ENCODE results near the gene TESMIN.

The TESMIN gene

DNA sequence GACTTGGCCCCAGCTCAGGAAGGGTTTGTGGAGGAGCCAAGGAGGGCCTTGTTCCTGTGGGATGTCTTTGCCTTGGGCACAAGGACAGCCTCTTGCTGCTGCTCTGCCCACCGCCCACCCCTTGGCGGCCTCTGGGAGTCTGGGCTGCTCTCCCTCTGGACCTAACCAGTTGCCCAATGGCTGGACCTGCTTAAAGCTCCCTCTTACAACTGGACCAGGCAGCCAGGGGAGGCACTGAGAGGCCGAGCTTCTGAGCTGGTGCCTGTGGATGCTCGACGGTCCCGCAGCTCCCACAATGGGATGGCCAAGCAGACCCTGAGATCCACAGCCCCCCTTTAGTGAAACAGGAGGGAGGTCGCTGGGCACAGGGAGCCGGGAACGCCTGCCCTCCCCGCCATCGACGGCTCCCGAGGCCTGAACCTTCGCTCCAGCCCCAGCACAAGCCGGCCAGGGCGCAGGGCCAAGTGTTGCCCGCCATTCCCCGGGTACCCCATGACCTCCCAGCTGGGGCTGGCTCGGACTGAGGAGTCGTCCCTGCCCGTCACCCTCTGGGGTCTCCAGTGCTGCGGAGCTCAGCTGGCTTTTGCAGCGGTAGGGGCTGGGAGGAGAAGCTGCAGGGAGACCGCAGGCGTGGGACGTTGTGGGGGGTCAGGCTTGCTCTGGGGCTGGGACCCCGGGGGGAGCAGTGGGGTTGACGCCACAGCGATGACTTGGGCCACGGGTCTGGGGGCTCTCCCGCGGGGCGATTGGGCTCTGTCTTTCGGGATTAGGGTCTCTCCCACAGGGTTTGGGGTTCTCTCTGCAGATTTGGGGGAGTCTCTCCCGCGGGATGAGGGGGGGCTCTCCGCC is 67.6 kb downstream of the TESMIN start:
- DNase-seq, result no peak

DNA sequence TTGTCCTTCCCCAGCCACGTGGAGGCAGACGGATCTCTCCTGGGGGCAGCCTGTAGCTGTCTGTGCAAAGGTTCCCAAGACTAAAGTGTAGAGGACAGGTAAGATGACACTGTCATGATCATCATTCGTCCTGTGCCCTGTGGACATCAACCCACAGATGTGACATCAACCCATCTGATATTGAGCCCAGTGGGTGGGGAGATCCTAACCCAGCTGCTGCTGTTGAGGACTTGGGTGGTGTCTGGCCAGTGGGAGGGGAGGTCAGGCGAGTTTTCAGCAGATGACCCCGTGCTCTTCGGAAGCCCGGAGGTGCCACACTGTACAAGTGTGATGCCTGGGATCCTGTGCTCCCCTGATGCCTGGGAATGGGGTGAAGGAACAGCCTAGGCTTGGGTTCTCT is 68.2 kb downstream of the TESMIN start:
- no peak for DNase-seq

DNA sequence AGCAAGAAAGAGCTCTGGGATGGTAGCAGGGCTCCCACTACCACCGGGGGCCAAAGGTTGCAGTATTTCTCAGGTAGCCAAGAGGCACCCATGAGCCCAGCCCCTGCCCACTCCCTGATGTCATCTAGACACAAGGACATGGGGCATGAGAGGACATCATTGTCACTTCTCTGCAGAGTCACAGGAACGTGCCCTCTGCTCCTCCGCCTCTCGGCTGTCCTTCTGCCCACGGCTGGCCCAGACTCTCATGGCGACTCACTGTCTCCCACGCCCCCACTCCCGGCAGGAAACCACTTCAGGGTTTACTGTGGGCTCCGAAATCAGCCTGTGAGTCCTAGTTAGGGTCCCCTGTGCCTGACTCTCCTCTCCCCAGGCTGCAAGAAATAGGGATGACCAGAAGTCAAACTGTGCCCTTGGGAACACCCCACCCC is 68.8 kb downstream of the TESMIN start:
- no peak for DNase-seq

DNA sequence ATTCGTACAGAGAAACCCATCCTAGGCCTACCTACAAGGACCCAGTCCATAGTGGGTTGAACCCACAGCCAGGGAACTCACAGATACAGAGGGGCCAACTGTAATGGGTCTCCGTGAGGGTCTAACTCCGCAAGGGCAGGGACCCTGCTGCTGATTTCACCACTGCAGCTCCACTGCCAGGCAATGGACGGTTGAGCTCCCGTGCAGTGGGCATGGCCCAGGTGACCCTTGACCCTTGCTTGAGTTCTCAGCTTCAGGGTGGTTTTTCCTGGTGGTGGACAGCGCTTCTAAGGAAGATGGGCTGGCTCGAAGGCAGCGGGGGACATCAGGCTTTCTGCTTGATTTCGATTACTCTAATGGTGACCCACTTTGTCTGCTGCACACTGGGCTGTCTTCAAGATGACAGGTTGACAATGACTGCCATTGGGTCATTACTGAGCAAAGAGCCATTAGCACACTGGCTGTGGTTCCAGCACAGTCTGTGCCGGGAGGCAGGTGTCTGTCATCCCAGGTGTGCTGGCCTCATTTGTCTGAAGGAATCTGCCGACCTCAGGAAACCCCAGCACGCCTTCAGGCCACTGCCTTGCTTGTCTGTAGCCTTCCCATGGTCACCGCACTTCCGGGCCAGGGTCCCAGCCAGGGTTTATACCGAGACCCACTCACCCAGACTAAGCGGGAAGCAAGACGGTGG is 70.6 kb downstream of the TESMIN start:
- DNase-seq, result no peak

GRCh38 chr11:68678031-68678441 is 73.3 kb downstream of the TESMIN start:
- no peak for DNase-seq

DNA sequence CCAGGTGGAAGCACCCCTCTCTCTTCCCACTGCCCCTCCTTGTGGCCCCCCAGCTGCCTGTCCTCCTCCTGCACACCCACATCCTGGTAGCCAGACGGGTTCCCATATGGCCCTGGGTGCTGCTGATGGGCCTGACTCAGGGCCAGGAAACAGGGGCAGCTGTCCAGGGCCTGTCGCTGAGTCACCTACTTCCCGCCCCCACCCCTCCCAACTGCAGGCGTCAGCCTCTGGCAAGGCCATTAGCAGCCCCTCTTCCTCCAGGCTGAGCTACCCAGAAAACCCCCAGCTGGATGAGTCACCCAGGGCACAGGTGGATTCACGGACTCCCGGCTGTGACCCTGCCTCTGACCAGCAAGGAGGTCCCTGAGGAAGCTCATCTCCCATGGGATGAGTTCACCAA is 73.9 kb downstream of the TESMIN start:
- DNase-seq, result peak; percentile 63

DNA sequence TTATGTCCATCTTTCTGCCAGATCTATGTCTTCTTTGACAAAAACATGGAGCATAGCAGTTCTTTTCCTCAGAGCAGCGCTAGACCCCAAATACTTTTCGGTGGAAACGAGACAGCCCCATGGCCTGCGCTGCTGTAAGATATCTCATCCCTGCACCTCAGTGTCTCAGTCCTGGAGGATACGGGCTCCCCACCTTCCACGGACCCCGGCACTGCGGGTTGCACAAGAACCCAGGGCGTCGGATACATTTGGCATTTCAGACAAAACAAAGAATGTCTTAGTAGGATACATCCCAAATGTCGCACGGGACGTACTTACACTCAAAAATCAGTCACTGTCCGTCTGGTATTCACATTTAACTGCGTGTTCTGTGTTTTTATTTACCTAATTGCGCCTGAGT is 76.9 kb downstream of the TESMIN start:
- no peak for DNase-seq

DNA sequence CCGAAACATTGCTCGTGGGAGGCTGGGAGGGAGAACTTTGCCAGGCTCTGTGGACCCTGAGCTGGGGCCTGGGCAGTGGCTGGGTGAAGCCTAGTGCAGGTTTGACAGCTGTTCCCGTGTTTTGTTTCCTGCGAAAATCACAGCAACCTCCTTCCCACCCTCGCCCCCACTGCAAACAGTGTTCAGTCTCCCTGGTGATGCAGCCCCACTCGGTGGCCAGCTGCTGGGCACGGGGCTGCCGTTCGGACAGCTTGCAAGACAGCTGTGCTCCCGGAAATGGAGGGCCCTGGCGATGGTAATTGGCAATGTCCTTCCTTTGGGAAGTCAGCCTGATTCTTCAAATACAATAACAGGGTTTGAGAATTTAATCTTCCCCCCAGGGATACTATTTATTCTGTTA is 77.3 kb downstream of the TESMIN start:
- no peak for DNase-seq

DNA sequence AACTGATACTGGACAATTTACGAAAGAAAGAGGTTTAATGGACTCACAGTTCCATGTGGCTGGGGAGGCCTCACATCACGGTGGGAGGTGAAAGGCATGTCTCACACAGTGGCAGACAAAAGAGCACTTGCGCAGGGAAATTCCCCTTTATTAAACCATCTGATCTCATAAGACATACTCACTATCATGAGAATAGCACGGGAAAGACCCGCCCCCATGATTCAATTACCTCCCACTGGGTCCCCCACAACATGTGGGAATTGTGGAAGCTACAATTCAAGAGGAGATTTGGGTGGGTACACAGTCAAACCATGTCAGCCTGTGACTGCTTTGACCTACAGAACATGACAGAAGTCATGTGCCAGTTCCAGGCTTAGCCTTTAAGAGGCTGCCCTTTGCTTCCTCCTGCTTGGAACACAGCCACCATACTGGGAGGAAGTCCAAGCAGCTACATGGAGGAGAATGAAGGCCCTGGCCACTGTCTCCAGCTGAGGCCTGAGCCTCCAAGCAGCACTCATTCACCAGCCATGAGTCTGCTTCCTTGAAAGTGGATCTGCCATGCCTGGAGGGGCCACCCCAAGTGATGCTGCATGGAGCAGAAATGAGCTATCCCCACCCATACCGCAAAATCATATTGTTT is 77.9 kb downstream of the TESMIN start:
- DNase-seq, result no peak

- DNase-seq, result no peak
Measured at GRCh38 chr11:68670208-68670992, 80.9 kb downstream of the TESMIN start.

DNA sequence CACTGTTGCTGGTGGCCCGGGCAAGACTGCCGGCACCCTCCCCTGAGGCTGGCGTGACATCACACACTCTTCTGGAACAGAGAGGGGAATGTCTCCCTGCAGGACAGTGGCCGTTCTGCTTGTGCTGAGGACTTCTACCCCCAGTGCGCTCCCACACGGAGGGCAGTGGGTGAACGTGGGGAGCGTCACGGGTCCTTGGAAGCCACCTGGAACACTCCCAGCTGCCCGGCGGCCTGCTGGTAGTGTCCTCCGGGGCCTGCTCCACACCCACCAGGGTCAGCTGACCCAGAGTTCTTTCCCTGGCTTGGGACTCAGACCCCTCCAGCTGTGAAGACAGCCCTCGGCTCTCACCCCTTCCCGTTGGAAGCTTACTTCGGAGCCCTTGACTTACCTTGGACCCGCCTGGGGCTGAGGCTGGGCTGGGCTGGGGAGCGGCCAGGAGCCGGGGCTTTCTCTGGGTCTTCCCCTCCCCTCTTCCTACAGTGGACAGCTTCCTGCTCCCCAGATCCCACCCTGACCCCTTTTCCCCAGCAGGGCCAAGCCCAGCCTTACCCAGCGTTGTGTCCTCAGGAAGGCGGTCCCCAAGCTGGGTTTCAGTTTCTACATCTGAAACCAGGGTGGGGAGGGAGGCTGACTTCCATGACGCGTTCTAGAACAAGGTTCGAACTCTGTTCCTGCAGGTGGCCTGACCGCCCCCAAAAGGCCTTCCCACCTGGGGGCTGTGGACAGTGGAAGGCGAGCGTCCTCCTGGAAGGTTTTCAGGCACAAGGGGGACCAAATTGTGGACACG is 81.8 kb downstream of the TESMIN start:
- no peak for DNase-seq

- DNase-seq, result no peak
Measured at GRCh38 chr11:68667511-68668500, 83.5 kb downstream of the TESMIN start.

GRCh38 chr11:68666849-68667248 is 84.5 kb downstream of the TESMIN start:
- no peak for DNase-seq

- DNase-seq, result no peak
Measured at GRCh38 chr11:68665436-68665835, 85.9 kb downstream of the TESMIN start.

DNA sequence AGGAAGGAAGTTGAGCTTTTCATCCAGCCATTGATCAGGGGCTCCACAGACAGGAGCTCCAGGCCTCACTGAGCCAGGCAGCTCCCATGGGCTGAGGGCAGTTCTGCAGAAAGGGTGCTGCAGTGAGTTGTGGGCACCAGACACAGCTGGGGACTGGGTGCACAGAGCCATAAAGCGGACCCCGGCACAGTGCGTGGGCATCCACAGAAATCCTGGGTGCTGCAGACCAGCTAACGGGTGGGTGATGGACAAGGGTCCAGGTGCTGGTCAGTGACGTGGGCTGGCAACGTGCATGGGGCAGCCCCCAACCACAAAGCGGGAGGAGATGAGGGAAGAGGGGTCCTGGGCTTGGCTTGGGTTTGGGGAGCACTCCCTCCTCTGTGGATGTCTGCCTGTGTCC is 86.4 kb downstream of the TESMIN start:
- DNase-seq, result no peak

DNA sequence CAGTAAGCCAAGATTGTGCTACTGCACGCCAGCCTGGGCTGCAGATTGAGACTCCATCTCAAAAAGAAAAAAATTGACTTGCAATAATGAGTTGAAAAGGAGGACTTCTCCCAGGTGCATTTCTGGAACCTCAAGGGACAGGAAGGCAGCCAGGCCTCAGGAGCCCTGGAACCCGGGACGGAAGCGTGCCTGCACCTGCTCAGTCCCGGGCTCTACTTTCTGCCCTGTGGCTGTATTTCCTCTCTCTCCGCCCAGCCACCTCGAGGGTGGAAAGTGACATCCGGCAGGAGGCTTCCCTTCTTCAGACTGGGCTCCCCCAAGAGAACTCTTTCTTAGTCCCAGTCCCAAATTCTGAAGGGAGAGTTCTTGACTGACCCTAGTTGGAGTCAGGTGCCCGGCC is 87.2 kb downstream of the TESMIN start:
- no peak for DNase-seq

- no peak for DNase-seq
Measured at GRCh38 chr11:68663482-68664010, 87.8 kb downstream of the TESMIN start.

- no peak for DNase-seq
Measured at GRCh38 chr11:68661697-68662603, 89.4 kb downstream of the TESMIN start.

DNA sequence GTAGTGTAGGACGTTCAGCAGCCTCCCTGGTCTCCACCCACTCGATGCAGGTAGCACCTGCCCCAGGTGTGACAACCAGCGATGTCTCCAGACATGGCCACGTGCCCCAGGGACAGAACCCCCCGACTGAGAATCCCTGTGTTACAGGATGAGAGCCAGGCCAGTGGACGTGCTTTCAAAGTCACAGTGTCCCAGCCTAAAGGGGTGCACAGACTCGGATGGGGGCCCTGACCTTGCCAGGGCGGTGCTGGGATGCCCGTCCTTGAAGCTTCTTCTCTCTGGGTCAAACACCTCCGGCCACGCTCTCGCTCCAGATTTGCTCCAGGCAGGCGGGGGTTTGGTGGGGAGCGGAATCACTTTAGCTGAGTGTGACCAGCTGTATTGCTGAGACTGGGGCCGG is 90.3 kb downstream of the TESMIN start:
- no peak for DNase-seq
